ENCODE data around the gene ZFAND6.
"Not testable (repeated sequence)": the region's sequence is repeated elsewhere in the genome, so short reads cannot be mapped to it uniquely, and the experiment has no call there.

The ZFAND6 gene

GRCh38 chr15:80099241-80099640, 39.8 kb downstream of the ZFAND6 start:
- no peak for DNase-seq (ENCODE audit: low read depth in 2 of 2)

- not testable (repeated sequence) for DNase-seq (ENCODE audit: low read depth in 2 of 2)
Measured at GRCh38 chr15:80099662-80100061, 40.2 kb downstream of the ZFAND6 start.

- no peak for DNase-seq (ENCODE audit: low read depth in 2 of 2)
Measured at GRCh38 chr15:80100247-80100646, 40.8 kb downstream of the ZFAND6 start.

- DNase-seq (ENCODE audit: low read depth in 2 of 2) = no peak
Measured at GRCh38 chr15:80105193-80105592, 45.7 kb downstream of the ZFAND6 start.

- no peak for DNase-seq (ENCODE audit: low read depth in 2 of 2)
Measured at GRCh38 chr15:80105595-80105994, 46.1 kb downstream of the ZFAND6 start.

GRCh38 chr15:80106051-80106450, 46.6 kb downstream of the ZFAND6 start:
- DNase-seq (ENCODE audit: low read depth in 2 of 2) = no peak

GRCh38 chr15:80107204-80107603, 47.7 kb downstream of the ZFAND6 start:
- DNase-seq (ENCODE audit: low read depth in 2 of 2) = no peak

GRCh38 chr15:80107774-80108173, 48.3 kb downstream of the ZFAND6 start:
- DNase-seq (ENCODE audit: low read depth in 2 of 2) = no peak

- no peak for DNase-seq (ENCODE audit: low read depth in 2 of 2)
Measured at GRCh38 chr15:80109388-80109787, 49.9 kb downstream of the ZFAND6 start.

- DNase-seq (ENCODE audit: low read depth in 2 of 2) = no peak
Measured at GRCh38 chr15:80110920-80111319, 51.4 kb downstream of the ZFAND6 start.

GRCh38 chr15:80114114-80114513, 54.6 kb downstream of the ZFAND6 start:
- no peak for DNase-seq (ENCODE audit: low read depth in 2 of 2)

GRCh38 chr15:80115021-80115420, 55.5 kb downstream of the ZFAND6 start:
- DNase-seq (ENCODE audit: low read depth in 2 of 2) = no peak

- no peak for DNase-seq (ENCODE audit: low read depth in 2 of 2)
Measured at GRCh38 chr15:80118956-80119355, 59.5 kb downstream of the ZFAND6 start.

- no peak for DNase-seq (ENCODE audit: low read depth in 2 of 2)
Measured at GRCh38 chr15:80120636-80121035, 61.2 kb downstream of the ZFAND6 start.

GRCh38 chr15:80121546-80121945, 62.1 kb downstream of the ZFAND6 start:
- no peak for DNase-seq (ENCODE audit: low read depth in 2 of 2)

- no peak for DNase-seq (ENCODE audit: low read depth in 2 of 2)
Measured at GRCh38 chr15:80123034-80123433, 63.6 kb downstream of the ZFAND6 start.

GRCh38 chr15:80127253-80127652, 67.8 kb downstream of the ZFAND6 start:
- DNase-seq (ENCODE audit: low read depth in 2 of 2) = not testable (repeated sequence)

GRCh38 chr15:80127911-80128310, 68.4 kb downstream of the ZFAND6 start:
- no peak for DNase-seq (ENCODE audit: low read depth in 2 of 2)

GRCh38 chr15:80132382-80132781, 72.9 kb downstream of the ZFAND6 start:
- no peak for DNase-seq (ENCODE audit: low read depth in 2 of 2)

GRCh38 chr15:80136854-80137253, 77.4 kb downstream of the ZFAND6 start:
- no peak for DNase-seq (ENCODE audit: low read depth in 2 of 2)

GRCh38 chr15:80138961-80139360, 79.5 kb downstream of the ZFAND6 start:
- no peak for DNase-seq (ENCODE audit: low read depth in 2 of 2)

GRCh38 chr15:80140909-80141308, 81.4 kb downstream of the ZFAND6 start:
- no peak for DNase-seq (ENCODE audit: low read depth in 2 of 2)

GRCh38 chr15:80141916-80142598, 82.6 kb downstream of the ZFAND6 start:
- no peak for DNase-seq (ENCODE audit: low read depth in 2 of 2)

GRCh38 chr15:80142646-80143045, 83.2 kb downstream of the ZFAND6 start:
- no peak for DNase-seq (ENCODE audit: low read depth in 2 of 2)

Measured in stimulated activated CD8-positive, alpha-beta memory T cell treated with anti-CD3 and anti-CD28 coated beads, Interleukin-15, amount 100 ng/mL, for 4 hours (primary cell).